ENCODE data around the gene PTPRS.

- no peak for TF ChIP-seq GATA3 (IDR thresholded peaks at IDR 0.05; ENCODE audit: low read depth, low read length)
- TF ChIP-seq GATA2 (IDR thresholded peaks at IDR 0.05; ENCODE audit: low read depth, low read length), result no peak
Observed at GRCh38 chr19:5316138-5316537, 24.5 kb downstream of the PTPRS start.

Data from SH-SY5Y (cell line).